NCI-H446 (cell line): ENCODE measurements around the gene ACSS3.
A peak's percentile ranks its signal among the peaks of the same experiment; 100 is the strongest.
"Not testable (repeated sequence)": the region's sequence is repeated elsewhere in the genome, so short reads cannot be mapped to it uniquely, and the experiment has no call there.

Experiments used
- DNase-seq, 2 experiments: peaks; one replicate each; lab custom pipeline; 2025; lab: John Stamatoyannopoulos, UW

The ACSS3 gene

DNA sequence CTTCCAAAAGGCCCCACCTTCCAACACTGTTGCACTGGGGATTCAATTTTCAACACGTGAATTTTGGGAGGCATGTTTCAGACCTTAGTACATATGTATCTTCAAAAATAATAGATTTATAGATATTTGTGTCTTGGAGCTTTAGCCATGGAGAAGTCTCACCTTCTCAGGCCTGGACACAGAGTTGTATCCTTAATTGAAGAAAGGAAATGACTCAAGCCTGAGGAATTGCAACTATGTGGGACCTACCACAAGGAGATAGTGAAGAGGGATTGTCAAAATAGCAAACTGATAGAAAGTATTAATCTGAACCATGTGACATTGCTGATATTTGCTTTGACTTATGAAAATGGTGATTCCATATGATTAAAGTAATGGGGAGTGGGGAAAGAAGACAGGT is 89.8 kb downstream of the ACSS3 start:
- DNase-seq: no peak

DNA sequence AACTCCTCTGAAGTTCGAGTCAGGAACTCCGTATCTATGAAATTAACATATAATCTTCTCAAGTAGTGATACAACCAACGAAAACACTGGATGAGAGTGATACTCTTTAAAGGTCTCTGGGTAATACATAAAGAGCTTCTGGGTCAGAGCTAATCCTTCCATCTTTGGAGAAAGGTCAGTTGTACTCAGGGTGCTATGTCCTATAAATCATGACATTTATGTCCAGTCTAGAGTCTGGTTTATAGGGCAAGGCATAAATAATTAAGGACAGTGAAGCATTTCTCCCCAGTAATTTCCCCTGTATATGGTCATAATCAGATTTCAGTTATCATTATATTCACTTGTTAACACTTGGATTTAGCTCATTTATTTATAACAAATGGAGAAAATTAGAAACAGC is 90.6 kb downstream of the ACSS3 start:
- DNase-seq: no peak

DNA sequence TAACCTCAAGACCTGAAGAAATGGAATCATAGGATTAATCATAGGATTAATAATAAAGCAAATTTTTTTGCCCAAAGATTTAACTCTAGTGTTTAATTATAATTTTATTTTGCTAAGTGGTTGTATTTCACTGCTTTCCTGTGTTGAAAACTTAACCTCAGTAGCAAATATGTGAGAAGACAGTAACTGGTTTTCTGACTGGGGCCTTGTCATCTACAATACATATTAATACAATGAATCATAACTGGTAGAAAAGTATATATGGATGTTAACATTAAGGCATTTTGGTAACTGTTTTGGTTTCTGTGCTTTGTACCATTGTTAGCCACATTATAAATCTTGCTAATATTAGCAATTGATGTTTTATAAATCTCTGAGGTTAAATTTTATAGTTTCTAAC is 92.2 kb downstream of the ACSS3 start:
- DNase-seq: no peak

DNA sequence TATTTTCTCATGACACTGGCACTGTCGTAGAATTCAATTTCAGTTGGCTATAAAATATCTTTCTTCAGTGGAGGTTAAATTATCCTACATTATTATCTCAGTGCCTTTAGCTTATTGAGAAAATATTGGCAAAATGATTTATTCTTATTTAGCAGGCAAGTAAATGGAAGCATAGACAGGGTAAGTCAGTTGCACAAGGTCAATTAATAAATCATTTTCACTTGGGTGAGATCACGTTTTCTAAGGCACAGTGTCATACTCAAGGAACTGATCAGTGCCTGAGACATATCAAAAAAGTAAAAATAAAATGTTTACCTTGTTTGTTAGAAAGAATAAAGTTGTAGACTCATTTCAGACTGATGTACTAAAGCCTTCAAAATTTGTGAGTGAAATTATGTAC is 95.0 kb downstream of the ACSS3 start:
- no peak for DNase-seq

DNA sequence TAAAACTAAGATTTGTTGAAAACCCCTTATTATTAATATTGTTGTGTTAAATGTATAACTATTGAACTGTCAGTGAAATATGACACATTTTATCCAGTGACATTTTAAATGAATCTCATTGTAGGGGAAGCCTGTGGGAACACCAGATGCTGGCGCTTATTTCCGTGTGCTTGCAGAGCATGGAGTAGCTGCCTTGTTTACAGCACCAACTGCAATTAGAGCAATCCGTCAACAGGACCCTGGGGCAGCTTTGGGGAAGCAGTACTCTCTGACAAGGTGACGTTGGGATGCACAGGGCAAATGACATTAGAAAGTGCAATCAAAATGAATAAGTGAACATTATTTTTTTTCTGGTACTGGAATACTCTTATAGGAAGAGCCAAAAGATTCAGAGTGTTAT is 96.8 kb downstream of the ACSS3 start:
- DNase-seq: no peak

DNA sequence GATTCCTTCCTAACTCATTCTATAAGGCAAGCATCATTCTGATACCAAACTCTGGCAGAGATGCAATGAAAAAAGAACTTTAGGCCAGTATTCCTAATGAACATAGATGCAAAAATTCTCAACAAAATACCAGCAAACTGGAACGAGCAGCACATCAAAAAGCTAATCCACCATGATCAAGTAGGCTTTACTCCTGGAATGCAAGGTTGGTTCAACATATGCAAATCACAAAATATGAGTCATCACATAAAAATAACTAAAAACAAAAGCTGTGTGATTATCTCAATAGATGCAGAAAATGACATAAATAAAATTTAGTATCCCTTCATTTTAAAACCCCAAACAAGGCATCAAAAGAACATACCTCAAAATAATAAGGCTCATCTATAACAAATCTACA is 98.9 kb downstream of the ACSS3 start:
- no peak for DNase-seq

DNA sequence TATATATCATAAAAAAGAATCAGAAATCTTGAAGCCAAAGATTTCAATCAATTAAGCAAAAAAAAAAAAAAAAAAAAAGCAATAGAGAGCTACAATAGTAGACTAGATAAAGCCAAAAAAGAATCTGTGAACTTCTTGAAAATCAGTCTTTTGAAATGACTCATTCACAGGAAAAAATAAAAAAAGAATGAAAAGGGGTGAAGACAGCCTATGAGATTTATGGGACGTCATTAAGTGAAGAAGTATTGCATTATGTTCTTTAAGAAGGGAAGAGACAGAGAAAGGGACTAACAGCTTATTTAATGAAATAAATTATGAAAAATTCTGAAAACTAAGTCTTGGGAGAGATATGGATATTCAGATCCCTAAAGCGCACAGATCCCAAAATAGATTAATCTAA is 103.8 kb downstream of the ACSS3 start:
- no peak for DNase-seq

DNA sequence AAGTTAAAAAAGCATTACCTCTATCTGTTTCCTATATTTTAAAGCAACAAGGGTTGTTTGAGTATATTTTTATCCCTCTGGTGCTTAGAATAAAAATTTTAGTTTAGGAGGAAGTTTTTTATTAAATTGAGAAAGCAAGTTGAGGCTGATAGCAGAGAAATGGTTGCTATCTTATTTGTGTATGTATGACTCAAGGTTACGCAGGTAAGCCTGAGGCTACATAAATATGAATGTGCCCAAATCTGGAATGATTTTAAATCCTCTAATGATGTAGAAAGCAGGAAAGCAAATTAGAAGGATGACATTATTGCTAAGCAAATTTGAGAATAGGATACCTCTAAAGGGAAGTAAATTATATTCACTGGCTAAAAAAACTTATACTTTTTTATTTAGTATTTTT is 109.8 kb downstream of the ACSS3 start:
- DNase-seq: no peak

DNA sequence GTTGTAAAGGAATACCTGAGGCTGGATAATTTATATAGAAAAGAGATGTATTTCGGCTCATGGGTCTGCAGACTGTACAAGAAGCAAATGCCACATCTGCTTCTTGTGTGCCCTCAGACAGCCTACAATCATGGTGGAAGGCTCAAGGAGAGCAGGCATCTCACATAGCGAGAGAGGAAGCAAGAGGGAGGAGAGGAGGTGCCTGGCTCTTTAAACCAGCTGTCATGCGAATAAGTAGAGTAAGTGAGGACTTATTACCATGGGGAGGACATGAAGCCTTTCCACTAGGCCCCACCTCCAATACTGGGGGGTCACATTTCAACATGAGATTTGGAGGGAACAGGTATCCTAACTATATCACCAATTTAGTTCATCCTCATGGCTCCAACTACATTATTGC is 118.7 kb downstream of the ACSS3 start:
- no peak for DNase-seq

DNA sequence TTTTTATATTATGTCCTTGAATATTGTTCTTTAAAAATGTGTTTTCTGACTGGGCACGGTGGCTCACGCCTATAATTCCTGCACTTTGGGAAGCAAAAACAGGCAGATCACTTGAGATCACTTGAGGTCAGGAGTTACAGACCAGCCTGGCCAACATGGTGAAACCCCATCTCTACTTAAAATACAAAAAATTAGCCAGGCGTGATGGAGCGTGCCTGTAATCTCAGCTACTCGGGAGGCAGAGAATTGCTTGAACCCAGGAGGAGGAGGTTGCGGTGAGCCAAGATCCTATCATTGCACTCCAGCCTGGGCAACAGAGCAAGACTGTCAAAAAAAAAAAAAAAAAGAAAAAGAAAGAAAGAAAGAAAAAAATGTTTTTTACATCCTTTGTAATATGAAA is 122.7 kb downstream of the ACSS3 start:
- not testable (repeated sequence) for DNase-seq

DNA sequence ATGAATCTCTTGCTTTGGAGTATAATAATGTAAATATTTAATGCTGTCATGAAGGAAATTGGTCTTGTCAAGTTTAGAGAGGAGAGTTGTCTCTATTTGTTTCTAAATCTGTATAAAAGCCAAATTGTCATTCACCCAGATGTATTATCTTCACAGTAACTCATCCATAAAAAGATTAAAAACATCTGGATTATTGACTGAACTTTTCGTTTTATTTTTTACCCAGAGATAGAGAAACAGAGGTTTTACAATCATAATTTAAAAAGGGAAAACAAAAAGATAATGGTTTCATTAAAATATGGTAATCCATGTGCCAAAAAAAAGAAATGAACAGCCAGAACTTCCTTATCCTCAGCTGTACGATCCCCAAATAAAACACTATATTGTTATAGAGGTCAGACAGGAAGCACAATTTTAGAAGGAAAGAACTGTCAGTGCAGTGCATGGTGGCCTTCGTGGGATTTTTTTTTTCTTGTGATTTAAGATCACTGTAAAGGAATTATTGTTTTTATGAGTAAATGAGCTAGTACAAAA is 125.9 kb downstream of the ACSS3 start:
- DNase-seq: no peak

DNA sequence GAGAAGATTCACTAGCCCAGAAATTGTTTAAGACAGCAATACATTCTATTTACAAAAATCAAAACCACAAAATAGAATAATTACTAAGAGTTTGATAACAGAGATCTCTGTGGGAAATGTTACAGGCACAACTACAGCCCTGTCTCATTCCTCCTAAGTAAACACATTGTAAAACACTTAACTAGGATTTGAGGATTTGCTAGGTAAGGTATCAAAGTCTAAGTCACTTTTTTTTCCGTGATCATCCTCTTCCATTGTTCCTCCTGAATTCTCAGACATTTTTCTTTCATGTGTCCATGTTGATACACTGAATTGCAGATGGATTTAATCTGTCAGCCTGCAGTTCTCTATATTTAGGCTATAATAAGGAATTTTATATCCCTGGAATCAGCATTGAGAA is 127.5 kb downstream of the ACSS3 start:
- no peak for DNase-seq

DNA sequence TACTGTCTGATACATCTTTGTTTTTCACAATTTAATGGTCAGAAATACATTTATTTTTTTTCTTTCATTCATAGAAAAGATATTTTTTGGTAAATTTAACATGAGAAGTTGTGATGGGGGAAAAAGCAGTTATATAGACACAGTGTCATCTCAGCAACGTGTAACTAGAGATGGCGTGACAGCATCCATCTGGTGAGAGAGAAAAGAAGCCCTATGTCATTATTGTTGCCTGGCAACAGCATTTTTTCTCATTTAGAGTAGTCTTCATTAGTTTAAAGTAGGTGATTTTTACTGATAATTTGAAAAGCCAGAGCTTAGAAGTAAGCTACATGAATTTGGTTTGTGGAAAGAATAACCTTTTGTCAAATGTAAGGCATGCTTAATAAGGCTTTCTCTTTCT is 128.6 kb downstream of the ACSS3 start:
- DNase-seq: peak in 1 of 2 experiments; percentile 2

DNA sequence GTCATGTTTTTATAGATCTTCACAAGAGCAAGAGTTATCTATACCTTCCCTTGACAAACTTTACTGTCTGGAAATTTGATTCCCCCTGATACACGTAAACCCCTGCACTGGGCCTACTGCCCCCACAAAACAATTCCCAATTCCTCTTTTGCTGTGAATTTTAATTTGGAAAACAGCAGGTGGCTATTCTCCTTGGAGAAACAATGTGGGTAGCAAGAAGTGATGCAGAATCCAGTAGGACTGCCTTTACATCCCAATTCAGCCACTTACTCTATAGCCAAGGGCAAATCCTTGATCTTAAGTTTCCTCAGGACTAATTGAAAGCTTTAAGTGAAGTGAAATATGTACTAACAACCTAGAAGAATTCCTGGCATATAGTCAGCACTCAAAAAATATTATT is 129.3 kb downstream of the ACSS3 start:
- no peak for DNase-seq

DNA sequence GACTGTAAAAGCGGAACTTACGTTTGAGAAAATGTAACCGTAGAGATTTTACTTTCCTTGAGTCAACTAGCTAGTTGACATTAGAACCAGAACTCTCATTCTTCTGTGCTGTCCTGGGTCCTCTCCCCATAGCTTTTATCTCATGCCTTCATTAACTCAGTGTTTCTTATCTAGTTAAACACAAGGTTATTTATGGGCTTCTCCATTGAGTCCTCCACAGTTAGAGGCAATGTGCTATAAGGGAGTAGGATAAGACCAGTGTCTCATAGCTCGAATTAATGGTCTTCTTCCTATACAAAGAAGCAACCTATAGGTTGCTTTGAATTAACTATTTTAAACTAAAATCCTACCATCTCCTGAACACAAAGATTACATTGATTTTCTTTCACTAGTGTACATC is 129.8 kb downstream of the ACSS3 start:
- no peak for DNase-seq

DNA sequence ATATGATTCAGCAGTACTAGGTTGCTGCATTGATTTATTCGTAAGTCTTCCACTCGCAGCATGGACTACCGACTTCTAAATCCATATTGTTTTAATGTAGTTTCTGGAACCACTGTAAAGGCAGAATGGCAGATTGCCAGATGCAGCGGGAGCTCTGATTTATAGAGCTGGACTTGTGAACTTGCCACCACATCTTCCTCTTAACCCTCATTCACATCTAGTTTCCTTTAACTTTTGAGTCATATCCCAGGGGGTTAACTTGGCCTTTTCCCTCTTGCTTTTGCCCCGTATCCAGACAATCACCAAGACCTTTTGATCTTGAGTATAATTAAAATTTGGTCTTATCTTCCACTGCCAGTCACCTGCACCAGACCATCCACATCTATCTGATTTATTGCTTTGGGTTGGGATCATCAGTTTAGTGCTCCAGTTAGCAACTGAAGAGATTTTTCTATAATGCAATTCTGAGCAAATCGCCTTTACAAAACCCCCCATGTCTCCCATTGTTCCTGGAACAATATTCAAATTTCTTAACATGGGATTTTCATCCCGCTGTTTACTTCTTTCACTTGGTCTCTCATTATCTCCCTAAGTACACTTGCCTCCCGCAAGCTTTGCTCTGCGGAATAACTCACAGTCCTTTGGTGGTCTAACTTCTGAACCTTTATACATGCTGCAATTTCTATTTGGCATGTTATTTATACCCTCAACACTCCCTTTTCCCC is 130.5 kb downstream of the ACSS3 start:
- DNase-seq: no peak

DNA sequence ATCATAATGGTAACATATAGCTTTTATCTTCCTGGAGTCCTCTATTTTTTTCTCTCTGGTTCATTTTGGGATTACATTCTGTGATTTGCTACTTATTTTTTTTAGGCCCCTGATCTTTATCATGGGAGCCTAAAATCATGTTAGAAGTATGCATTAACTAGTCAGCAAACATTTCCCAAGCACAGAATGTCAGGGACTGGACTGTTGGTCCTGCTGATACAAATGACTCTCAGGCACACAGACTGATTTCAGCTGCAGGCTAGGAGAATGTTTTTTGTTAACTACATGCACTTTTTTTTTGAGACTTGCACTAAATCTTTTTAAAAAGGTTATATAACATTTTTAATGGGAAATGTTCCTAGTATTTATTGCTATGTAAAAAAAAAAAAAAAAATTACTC is 131.1 kb downstream of the ACSS3 start:
- no peak for DNase-seq

DNA sequence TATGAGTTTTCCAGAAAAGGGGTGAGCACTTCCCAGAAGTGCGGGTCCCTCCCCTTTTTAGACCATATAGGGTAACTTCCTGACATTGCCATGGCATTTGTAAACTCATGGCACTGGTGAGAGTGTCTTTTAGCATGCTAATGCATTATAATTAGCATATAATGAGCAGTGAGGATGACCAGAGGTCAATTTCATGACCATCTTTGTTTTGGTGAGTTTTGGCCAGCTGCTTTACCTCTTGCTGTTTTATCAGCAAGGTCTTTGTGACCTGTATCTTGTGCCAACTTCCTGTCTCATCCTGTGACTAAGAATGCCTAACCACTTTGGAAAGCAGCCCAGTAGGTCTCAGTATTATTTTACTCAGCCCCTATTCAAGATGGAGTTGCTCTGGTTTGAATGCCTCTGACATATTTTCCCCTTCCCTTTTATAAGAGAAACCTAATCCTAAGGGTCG is 131.9 kb downstream of the ACSS3 start:
- peak in 1 of 2 experiments; percentile 39 for DNase-seq

DNA sequence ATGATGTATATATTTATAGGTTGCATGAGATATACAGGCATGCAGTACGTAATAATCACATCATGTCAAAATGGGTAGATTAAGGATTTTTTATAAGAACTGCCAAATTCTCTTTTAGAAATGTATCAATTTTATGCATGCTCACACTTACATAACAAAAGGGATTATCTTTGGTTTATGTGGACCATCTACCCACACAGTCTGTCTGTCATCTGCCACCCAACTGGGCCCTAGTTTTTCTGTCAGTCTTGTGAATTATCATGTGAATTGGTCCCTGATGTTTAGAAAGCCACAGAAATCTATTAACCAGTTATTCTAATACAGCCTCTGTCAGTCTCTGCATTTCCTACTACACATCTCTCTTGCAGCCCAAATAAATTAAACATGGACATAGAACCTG is 133.4 kb downstream of the ACSS3 start:
- DNase-seq: no peak

DNA sequence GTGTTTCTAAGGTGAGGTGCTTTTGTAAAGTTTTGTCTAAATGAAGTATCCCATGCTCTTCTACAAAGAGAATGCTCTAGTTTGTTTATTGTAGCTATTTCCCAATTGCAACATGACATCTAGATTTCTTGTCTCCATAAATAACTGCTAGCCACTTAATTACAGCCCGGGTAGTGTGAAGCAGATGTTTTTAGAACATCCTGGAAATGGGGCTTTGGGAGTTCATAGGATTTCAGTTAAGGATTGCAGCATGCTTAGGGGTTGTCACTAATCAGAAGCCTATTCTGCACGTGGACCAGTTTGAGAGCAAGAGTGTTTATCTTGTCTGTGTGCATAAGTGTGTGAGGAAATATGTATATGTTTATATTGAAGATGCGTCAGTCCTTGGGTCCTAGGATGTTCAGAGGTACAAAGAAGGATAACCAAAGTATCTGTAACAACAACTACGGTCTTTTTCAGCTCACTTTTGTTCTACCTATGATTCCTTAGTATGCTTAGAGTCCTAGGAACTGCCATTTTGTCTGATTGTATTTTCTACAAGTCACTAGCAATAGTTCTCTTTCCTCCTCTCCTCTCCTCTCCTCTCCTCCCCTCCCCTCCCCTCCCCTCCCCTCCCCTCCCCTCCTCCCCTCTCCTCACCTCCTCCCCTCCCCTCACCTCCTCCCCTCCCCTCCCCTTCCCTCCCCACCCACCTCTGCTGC is 135.3 kb downstream of the ACSS3 start:
- no peak for DNase-seq

DNA sequence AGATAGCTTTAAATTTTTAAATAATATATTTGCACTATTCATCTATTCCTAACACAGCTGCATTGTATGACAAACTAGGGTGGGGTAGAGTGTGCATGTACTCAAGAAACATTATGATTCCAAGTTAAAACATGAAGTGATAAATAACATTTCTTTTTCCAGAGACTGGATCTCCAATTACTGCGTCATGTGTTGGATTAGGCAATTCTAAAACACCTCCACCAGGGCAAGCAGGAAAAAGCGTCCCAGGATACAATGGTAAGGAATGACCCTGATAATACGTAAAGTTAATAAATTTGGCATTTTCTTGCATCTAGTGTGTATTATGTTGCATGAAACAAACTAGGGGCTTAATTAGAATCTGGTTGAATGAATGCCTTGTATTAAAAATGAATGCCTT is 138.9 kb downstream of the ACSS3 start:
- no peak for DNase-seq

DNA sequence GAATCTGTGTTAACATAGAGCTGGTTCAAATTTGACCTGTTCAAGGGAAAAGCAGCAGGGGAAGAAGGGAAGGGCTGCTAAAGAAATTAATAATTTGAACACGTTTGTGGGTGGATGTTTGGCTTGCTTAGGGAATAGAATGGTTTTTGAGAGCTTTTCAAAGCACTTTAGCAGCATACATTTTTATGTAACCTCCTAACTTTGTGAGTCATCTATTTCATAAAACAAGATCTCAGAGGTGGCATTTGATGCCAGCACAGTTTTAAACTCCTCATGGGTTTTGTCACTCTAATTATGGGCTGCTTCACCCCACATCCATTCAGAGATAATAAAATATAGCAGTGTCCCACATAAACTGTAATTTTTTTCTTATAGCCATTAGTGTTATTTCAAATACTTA is 143.8 kb downstream of the ACSS3 start:
- no peak for DNase-seq

DNA sequence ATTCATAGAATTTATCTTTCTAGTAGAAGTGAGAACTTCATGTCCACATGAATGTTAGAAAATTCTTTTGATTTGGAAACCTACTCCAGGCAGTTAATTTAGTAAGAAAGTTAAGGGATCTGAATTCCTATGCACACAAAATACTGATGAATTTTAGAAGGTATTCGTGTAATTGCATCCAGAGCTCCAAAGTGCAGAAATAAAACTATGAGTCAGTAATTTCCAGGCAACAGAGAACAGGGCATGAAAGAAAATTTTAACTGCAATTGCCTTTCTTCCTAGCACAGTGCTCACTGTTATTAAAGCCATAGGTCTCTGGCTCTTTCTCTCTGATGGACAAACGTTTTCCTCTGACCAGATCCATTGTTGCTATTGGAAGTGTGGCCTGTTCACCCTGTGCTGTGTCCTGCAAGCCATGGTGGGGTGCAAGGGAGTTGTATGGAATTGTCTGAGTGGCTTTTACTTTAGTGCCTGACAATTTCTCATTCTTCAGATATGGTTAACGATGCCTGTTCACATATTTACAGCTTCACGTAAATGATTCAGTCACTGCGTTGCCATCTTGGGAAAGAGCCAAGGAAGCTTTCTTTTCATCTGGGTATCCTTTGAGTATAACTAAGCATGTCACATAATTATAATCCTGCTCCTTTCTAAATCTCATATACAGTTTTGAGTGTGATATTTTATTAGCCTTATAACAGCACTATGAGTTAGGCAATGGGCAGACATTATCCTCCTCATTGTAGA is 145.1 kb downstream of the ACSS3 start:
- no peak for DNase-seq
